Measurements from ENCODE around the gene CCNY. TPM values are rescaled to one million over a fixed set of nuclear protein-coding genes. Genes with fewer than 3 reads are reported as not detected.

Gene CCNY
- total RNA-seq, 2 experiments from 2014 or later, result 31.2 to 32.1 TPM

GRCh38 chr10:35577926-35578617, 241.8 kb downstream of the CCNY start:
- Mint-ChIP-seq H3K36me3 (ENCODE audit: low read depth) (peaks cover 17% of the 10 kb centered on the region), H3K4me1 (ENCODE audit: low read depth) (no peaks in the 10 kb centered on the region), H3K4me3 (no peak overlapping the region), H3K9me3 (peaks cover 9% of the 10 kb centered on the region), H3K27me3 (ENCODE audit: low read depth) (no peaks in the 10 kb centered on the region), H3K27ac (no peak overlapping the region)
- CTCF ChIA-PET, result no interaction called here
- DNase-seq, result no peak
- intact Hi-C loops (cut with micrococcal nuclease), result no loop called here

GRCh38 chr10:35578618-35578956, 242.3 kb downstream of the CCNY start:
- Mint-ChIP-seq H3K4me3 (no peak overlapping the region), H3K27ac (no peak overlapping the region), H3K4me1 (ENCODE audit: low read depth) (no peaks in the 10 kb centered on the region), H3K36me3 (ENCODE audit: low read depth) (peaks cover 11% of the 10 kb centered on the region), H3K27me3 (ENCODE audit: low read depth) (no peaks in the 10 kb centered on the region), H3K9me3 (peaks cover 9% of the 10 kb centered on the region)
- intact Hi-C loops (cut with micrococcal nuclease), result no loop called here
- CTCF ChIA-PET, result interaction anchor here (1.6 kb wide), 1 partner anchor 16 kb away, joined by 7 read pairs; no protein-coding TSS in a partner anchor
- DNase-seq, result no peak

GRCh38 chr10:35579116-35579515, 242.8 kb downstream of the CCNY start:
- H3K36me3 Mint-ChIP-seq (ENCODE audit: low read depth), result peaks cover 7% of the 10 kb centered on the region
- no peak overlapping the region for H3K4me3 Mint-ChIP-seq
- CTCF ChIA-PET, result interaction anchor here (1.6 kb wide), 1 partner anchor 16 kb away, joined by 7 read pairs; no protein-coding TSS in a partner anchor
- no peak for DNase-seq
- intact Hi-C loops (cut with micrococcal nuclease), result no loop called here
- no peaks in the 10 kb centered on the region for H3K4me1 Mint-ChIP-seq (ENCODE audit: low read depth)
- no peak overlapping the region for H3K27ac Mint-ChIP-seq
- no peaks in the 10 kb centered on the region for H3K27me3 Mint-ChIP-seq (ENCODE audit: low read depth)
- H3K9me3 Mint-ChIP-seq, result peaks cover 9% of the 10 kb centered on the region

- no peak overlapping the region for H3K4me3 Mint-ChIP-seq
- peaks cover 9% of the 10 kb centered on the region for H3K9me3 Mint-ChIP-seq
- H3K27me3 Mint-ChIP-seq (ENCODE audit: low read depth), result no peaks in the 10 kb centered on the region
- H3K4me1 Mint-ChIP-seq (ENCODE audit: low read depth), result no peaks in the 10 kb centered on the region
- no peak overlapping the region for H3K27ac Mint-ChIP-seq
- intact Hi-C loops (cut with micrococcal nuclease), result no loop called here
- CTCF ChIA-PET, result interaction anchor here (0.6 to 1.6 kb wide), 2 partner anchors 17 to 272 kb away, joined by 3 to 7 read pairs; no protein-coding TSS in a partner anchor
- no peak for DNase-seq
- H3K36me3 Mint-ChIP-seq (ENCODE audit: low read depth), result peaks cover 5% of the 10 kb centered on the region
Measured at GRCh38 chr10:35579726-35580422, 243.6 kb downstream of the CCNY start.

- no peaks in the 10 kb centered on the region for H3K4me1 Mint-ChIP-seq (ENCODE audit: low read depth)
- peaks cover 3% of the 10 kb centered on the region for H3K36me3 Mint-ChIP-seq (ENCODE audit: low read depth)
- no peak overlapping the region for H3K4me3 Mint-ChIP-seq
- CTCF ChIA-PET, result interaction anchor here (1.2 kb wide), 1 partner anchor 17 kb away, joined by 3 read pairs; no protein-coding TSS in a partner anchor
- no peaks in the 10 kb centered on the region for H3K27me3 Mint-ChIP-seq (ENCODE audit: low read depth)
- no peak for DNase-seq
- intact Hi-C loops (cut with micrococcal nuclease), result no loop called here
- H3K9me3 Mint-ChIP-seq, result peaks cover 8% of the 10 kb centered on the region
- no peak overlapping the region for H3K27ac Mint-ChIP-seq
Measured at GRCh38 chr10:35580423-35580770, 244.1 kb downstream of the CCNY start.

- Mint-ChIP-seq H3K27ac (no peak overlapping the region), H3K9me3 (peaks cover 7% of the 10 kb centered on the region), H3K4me3 (no peak overlapping the region), H3K4me1 (ENCODE audit: low read depth) (peaks cover 4% of the 10 kb centered on the region), H3K36me3 (ENCODE audit: low read depth) (no peaks in the 10 kb centered on the region), H3K27me3 (ENCODE audit: low read depth) (no peaks in the 10 kb centered on the region)
- CTCF ChIA-PET, result interaction anchor here (1.2 kb wide), 1 partner anchor 19 kb away, joined by 3 read pairs; no protein-coding TSS in a partner anchor
- DNase-seq, result no peak
- intact Hi-C loops (cut with micrococcal nuclease), result no loop called here
Measured at GRCh38 chr10:35581655-35582054, 245.3 kb downstream of the CCNY start.

- Mint-ChIP-seq H3K9me3 (no peaks in the 10 kb centered on the region), H3K27ac (no peak overlapping the region), H3K4me3 (no peak overlapping the region), H3K27me3 (ENCODE audit: low read depth) (peaks cover 4% of the 10 kb centered on the region), H3K4me1 (ENCODE audit: low read depth) (peaks cover 4% of the 10 kb centered on the region), H3K36me3 (ENCODE audit: low read depth) (no peaks in the 10 kb centered on the region)
- DNase-seq, result no peak
- CTCF ChIA-PET, result no interaction called here
- intact Hi-C loops (cut with micrococcal nuclease), result no loop called here
Measured at GRCh38 chr10:35584946-35585345, 248.6 kb downstream of the CCNY start.

- CTCF ChIA-PET, result no interaction called here
- H3K9me3 Mint-ChIP-seq, result no peaks in the 10 kb centered on the region
Measured at GRCh38 chr10:35585356-35585755, 249.0 kb downstream of the CCNY start.

GRCh38 chr10:35585903-35586535, 249.7 kb downstream of the CCNY start:
- peaks cover 4% of the 10 kb centered on the region for H3K4me1 Mint-ChIP-seq (ENCODE audit: low read depth)
- no peak overlapping the region for H3K4me3 Mint-ChIP-seq
- no peak overlapping the region for H3K27ac Mint-ChIP-seq
- no peak for DNase-seq
- CTCF ChIA-PET, result no interaction called here
- peaks cover 4% of the 10 kb centered on the region for H3K27me3 Mint-ChIP-seq (ENCODE audit: low read depth)
- intact Hi-C loops (cut with micrococcal nuclease), result no loop called here
- H3K9me3 Mint-ChIP-seq, result peaks cover 2% of the 10 kb centered on the region
- H3K36me3 Mint-ChIP-seq (ENCODE audit: low read depth), result no peaks in the 10 kb centered on the region

More at GRCh38 chr10:35585356-35585755, 249.0 kb downstream of the CCNY start:
- Mint-ChIP-seq H3K4me3 (no peak overlapping the region), H3K27ac (no peak overlapping the region), H3K4me1 (ENCODE audit: low read depth) (peaks cover 4% of the 10 kb centered on the region), H3K27me3 (ENCODE audit: low read depth) (peaks cover 4% of the 10 kb centered on the region), H3K36me3 (ENCODE audit: low read depth) (no peaks in the 10 kb centered on the region)
- no peak for DNase-seq
- intact Hi-C loops (cut with micrococcal nuclease), result no loop called here

GRCh38 chr10:35588836-35589235, 252.5 kb downstream of the CCNY start:
- peaks cover 6% of the 10 kb centered on the region for H3K27me3 Mint-ChIP-seq (ENCODE audit: low read depth)
- DNase-seq, result no peak
- H3K27ac Mint-ChIP-seq, result no peak overlapping the region
- H3K9me3 Mint-ChIP-seq, result peaks cover 2% of the 10 kb centered on the region
- intact Hi-C loops (cut with micrococcal nuclease), result no loop called here
- peaks cover 4% of the 10 kb centered on the region for H3K4me1 Mint-ChIP-seq (ENCODE audit: low read depth)
- no peaks in the 10 kb centered on the region for H3K36me3 Mint-ChIP-seq (ENCODE audit: low read depth)
- CTCF ChIA-PET, result interaction anchor here (0.6 to 1.0 kb wide), 2 partner anchors 594 to 1020 kb away, joined by 3 read pairs; no protein-coding TSS in a partner anchor
- H3K4me3 Mint-ChIP-seq, result no peak overlapping the region

- CTCF ChIA-PET, result interaction anchor here (1.0 to 1.3 kb wide), 2 partner anchors 28 to 32 kb away, joined by 3 to 4 read pairs; no protein-coding TSS in a partner anchor
- H3K9me3 Mint-ChIP-seq, result peaks cover 2% of the 10 kb centered on the region
Measured at GRCh38 chr10:35592441-35592840, 256.1 kb downstream of the CCNY start.

GRCh38 chr10:35594115-35595079, 258.1 kb downstream of the CCNY start:
- CTCF ChIA-PET, result no interaction called here
- H3K27me3 Mint-ChIP-seq (ENCODE audit: low read depth), result peaks cover 8% of the 10 kb centered on the region
- H3K4me1 Mint-ChIP-seq (ENCODE audit: low read depth), result no peaks in the 10 kb centered on the region
- no peak overlapping the region for H3K27ac Mint-ChIP-seq
- H3K4me3 Mint-ChIP-seq, result no peak overlapping the region
- intact Hi-C loops (cut with micrococcal nuclease), result no loop called here
- peaks cover 2% of the 10 kb centered on the region for H3K9me3 Mint-ChIP-seq
- DNase-seq, result no peak
- no peaks in the 10 kb centered on the region for H3K36me3 Mint-ChIP-seq (ENCODE audit: low read depth)

More at GRCh38 chr10:35592441-35592840, 256.1 kb downstream of the CCNY start:
- intact Hi-C loops (cut with micrococcal nuclease), result no loop called here
- no peak for DNase-seq
- H3K4me1 Mint-ChIP-seq (ENCODE audit: low read depth), result no peaks in the 10 kb centered on the region
- H3K27me3 Mint-ChIP-seq (ENCODE audit: low read depth), result peaks cover 6% of the 10 kb centered on the region
- no peaks in the 10 kb centered on the region for H3K36me3 Mint-ChIP-seq (ENCODE audit: low read depth)
- H3K4me3 Mint-ChIP-seq, result no peak overlapping the region
- no peak overlapping the region for H3K27ac Mint-ChIP-seq
